Measurements from ENCODE around the gene MECP2. TPM values are rescaled to one million over a fixed set of nuclear protein-coding genes. Genes with fewer than 3 reads are reported as not detected.

MECP2 gene
- total RNA-seq, 1 experiment from 2014 or later: 30.6 TPM

GRCh38 chrX:154094833-154095232 is 2.7 kb downstream of the MECP2 start:
- no peak for DNase-seq
- BruUV-seq (replicated peaks): no TSS peak
- CTCF ChIA-PET: interaction anchor here (0.6 kb wide), 1 partner anchor 123 kb away, joined by 4 read pairs; the partner anchor contains the start of gene HCFC1
- no peaks in the 10 kb centered on the region for H3K9me3 ChIP-seq
- POLR2A ChIA-PET: interaction anchor here (0.8 kb wide), 1 partner anchor 11 kb away, joined by 3 read pairs; no protein-coding TSS in a partner anchor
- no peak for TF ChIP-seq CTCF (IDR thresholded peaks at IDR 0.05; ENCODE audit: insufficient read depth in 1 of 2, low read depth in 1 of 2, low read length in 1 of 2, severe bottlenecking in 1 of 2, unreplicated experiment in 1 of 2)
- H3K27me3 Mint-ChIP-seq (ENCODE audit: insufficient read depth, unreplicated experiment): peaks cover 2% of the 10 kb centered on the region
- H3K4me3 Mint-ChIP-seq (ENCODE audit: unreplicated experiment): peak overlapping the region; percentile 37
- peaks cover 7% of the 10 kb centered on the region for H3K36me3 Mint-ChIP-seq (ENCODE audit: insufficient read depth, unreplicated experiment)
- H3K4me3 ChIP-seq (ENCODE audit: low read depth, low read length): no peak overlapping the region
- H3K4me1 ChIP-seq: peaks cover 11% of the 10 kb centered on the region; the same call in 1 of the 2 replicates
- H3K4me1 Mint-ChIP-seq (ENCODE audit: low read depth, unreplicated experiment): no peaks in the 10 kb centered on the region
- no peaks in the 10 kb centered on the region for H3K27me3 ChIP-seq (replicated peaks; ENCODE audit: control insufficient read depth, insufficient read depth, low read length)
- H3K36me3 ChIP-seq (ENCODE audit: control insufficient read depth, insufficient read depth, low read length): no peaks in the 10 kb centered on the region
- intact Hi-C loops (cut with micrococcal nuclease; ENCODE audit: unreplicated experiment): no loop called here
- H3K9me3 Mint-ChIP-seq (ENCODE audit: unreplicated experiment): no peaks in the 10 kb centered on the region
- H3K27ac Mint-ChIP-seq (ENCODE audit: unreplicated experiment): no peak overlapping the region

GRCh38 chrX:154093965-154094364 is 3.6 kb downstream of the MECP2 start:
- H3K27me3 Mint-ChIP-seq (ENCODE audit: insufficient read depth, unreplicated experiment): no peaks in the 10 kb centered on the region
- CTCF ChIA-PET: no interaction called here
- POLR2A ChIA-PET: no interaction called here
- no peak overlapping the region for H3K4me3 ChIP-seq (ENCODE audit: low read depth, low read length)
- no peaks in the 10 kb centered on the region for H3K9me3 Mint-ChIP-seq (ENCODE audit: unreplicated experiment)
- no peaks in the 10 kb centered on the region for H3K9me3 ChIP-seq
- H3K27ac Mint-ChIP-seq (ENCODE audit: unreplicated experiment): peak overlapping the region; percentile 72
- BruUV-seq (replicated peaks): no TSS peak
- H3K4me1 Mint-ChIP-seq (ENCODE audit: low read depth, unreplicated experiment): no peaks in the 10 kb centered on the region
- peaks cover 11% of the 10 kb centered on the region; the same call in 1 of the 2 replicates for H3K4me1 ChIP-seq
- no peaks in the 10 kb centered on the region for H3K36me3 ChIP-seq (ENCODE audit: control insufficient read depth, insufficient read depth, low read length)
- TF ChIP-seq CTCF (IDR thresholded peaks at IDR 0.05; ENCODE audit: insufficient read depth in 1 of 2, low read depth in 1 of 2, low read length in 1 of 2, severe bottlenecking in 1 of 2, unreplicated experiment in 1 of 2): no peak
- intact Hi-C loops (cut with micrococcal nuclease; ENCODE audit: unreplicated experiment): no loop called here
- H3K4me3 Mint-ChIP-seq (ENCODE audit: unreplicated experiment): peak overlapping the region; percentile 14
- H3K36me3 Mint-ChIP-seq (ENCODE audit: insufficient read depth, unreplicated experiment): peaks cover 7% of the 10 kb centered on the region
- H3K27me3 ChIP-seq (replicated peaks; ENCODE audit: control insufficient read depth, insufficient read depth, low read length): no peaks in the 10 kb centered on the region
- DNase-seq: no peak

DNA sequence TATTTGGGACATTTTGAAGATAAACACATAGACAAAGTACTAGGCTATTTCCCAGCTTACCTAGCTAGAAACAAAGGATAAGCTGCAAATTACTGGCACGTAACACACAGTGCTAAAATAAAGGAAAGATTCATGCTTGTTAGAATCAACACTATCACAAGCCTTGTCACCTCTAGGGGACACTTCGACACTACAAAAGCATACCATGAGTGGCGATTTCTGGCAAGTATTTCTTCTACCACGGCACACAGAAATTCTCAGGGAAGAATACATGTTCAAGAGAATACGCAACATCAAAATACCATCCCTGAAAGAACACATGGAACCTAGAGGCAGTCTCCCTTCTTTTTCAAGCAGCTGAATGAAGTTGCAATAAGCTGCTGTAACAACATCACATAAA is 5.1 kb downstream of the MECP2 start:
- POLR2A ChIA-PET: interaction anchor here (0.5 kb wide), 1 partner anchor 279 kb away, joined by 7 read pairs; no protein-coding TSS in a partner anchor
- intact Hi-C loops (cut with micrococcal nuclease; ENCODE audit: unreplicated experiment): no loop called here
- H3K9me3 ChIP-seq: no peaks in the 10 kb centered on the region
- H3K36me3 ChIP-seq (ENCODE audit: control insufficient read depth, insufficient read depth, low read length): no peaks in the 10 kb centered on the region
- Mint-ChIP-seq H3K4me3 (ENCODE audit: unreplicated experiment) (no peak overlapping the region), H3K27ac (ENCODE audit: unreplicated experiment) (no peak overlapping the region), H3K27me3 (ENCODE audit: insufficient read depth, unreplicated experiment) (no peaks in the 10 kb centered on the region), H3K4me1 (ENCODE audit: low read depth, unreplicated experiment) (no peaks in the 10 kb centered on the region), H3K36me3 (ENCODE audit: insufficient read depth, unreplicated experiment) (peaks cover 16% of the 10 kb centered on the region), H3K9me3 (ENCODE audit: unreplicated experiment) (no peaks in the 10 kb centered on the region)
- no peak overlapping the region for H3K4me3 ChIP-seq (ENCODE audit: low read depth, low read length)
- CTCF ChIA-PET: no interaction called here
- TF ChIP-seq CTCF (IDR thresholded peaks at IDR 0.05; ENCODE audit: insufficient read depth in 1 of 2, low read depth in 1 of 2, low read length in 1 of 2, severe bottlenecking in 1 of 2, unreplicated experiment in 1 of 2): no peak
- BruUV-seq (replicated peaks): no TSS peak
- no peak for DNase-seq
- no peaks in the 10 kb centered on the region for H3K27me3 ChIP-seq (replicated peaks; ENCODE audit: control insufficient read depth, insufficient read depth, low read length)
- H3K4me1 ChIP-seq: peaks cover 11% of the 10 kb centered on the region; the same call in 1 of the 2 replicates

All from Caco-2 (cell line).